HTR-8/SVneo (cell line): ENCODE results near the gene CCDC30.
A peak's percentile ranks its signal among the peaks of the same experiment; 100 is the strongest.
"Not testable (repeated sequence)": the region's sequence is repeated elsewhere in the genome, so short reads cannot be mapped to it uniquely, and the experiment has no call there.

Experiments
- DNase-seq: peaks from one replicate; pipeline ENCODE4 v3.0.0; 2011; ENCODE audit warnings: low spot score, mixed read lengths; ENCODE audit not compliant: insufficient read length
- FAIRE-seq: peaks from 2 replicates; lab custom pipeline; 2011; peaks lifted over from hg19 to GRCh38; lab: Jason Lieb, UNC

CCDC30 gene

DNA sequence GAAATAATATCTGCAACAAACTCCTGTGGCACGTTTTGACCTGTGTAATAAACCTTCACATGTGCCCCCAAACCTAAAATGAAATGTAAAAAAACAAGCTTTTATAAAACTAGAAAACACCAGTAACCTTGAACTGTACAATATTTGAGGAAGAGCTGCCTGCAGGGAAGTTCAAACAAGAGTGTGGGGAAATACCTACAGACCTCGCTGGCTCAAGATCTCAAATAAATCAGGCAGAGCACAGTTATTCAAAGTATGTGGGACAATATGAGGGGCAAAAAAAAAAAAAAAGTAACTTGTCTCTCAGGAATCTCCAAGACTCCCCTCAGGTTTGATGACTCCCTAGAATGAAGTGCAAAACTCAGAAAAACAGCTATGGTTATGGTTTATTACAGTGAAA lies 157.2 kb downstream of the CCDC30 start:
- FAIRE-seq, result no peak
- DNase-seq, result no peak

DNA sequence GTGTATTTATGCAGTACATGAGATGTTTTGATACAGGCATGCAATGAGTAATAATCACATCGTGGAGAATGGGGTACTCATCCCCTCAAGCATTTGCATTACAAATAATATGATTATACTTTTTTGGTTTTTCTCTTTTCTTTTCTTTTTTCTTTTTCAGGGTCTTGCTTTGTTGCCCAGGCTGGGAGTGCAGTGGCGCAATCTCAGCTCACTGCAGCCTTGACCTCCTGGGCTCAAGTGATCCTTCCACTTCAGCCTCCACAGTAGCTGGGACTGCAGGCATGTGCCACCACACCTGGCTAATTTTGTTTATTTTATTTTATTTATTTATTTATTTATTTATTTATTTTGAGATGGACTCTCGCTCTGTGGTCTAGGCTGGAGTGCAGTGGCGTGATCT lies 158.1 kb downstream of the CCDC30 start:
- FAIRE-seq, DNase-seq: not testable (repeated sequence)

DNA sequence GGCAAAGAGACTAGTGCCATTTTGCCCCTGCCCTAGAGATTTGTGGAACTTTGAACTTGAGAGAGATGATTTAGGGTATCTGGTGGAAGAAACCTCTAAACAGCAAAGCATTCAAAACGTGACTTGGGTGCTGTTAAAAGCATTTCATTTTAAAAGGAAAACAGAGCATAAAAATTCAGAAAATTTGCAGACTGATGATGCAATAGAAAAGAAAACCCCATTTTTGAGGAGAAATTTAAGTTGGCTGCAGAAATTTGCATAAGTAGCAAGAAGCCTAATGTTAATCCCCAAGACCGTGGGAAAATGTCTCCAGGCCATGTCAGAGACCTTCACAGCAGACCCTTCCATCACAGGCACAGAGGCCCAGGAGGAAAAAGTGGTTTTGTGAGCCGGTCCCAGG lies 164.1 kb downstream of the CCDC30 start:
- not testable (repeated sequence) for FAIRE-seq, DNase-seq

DNA sequence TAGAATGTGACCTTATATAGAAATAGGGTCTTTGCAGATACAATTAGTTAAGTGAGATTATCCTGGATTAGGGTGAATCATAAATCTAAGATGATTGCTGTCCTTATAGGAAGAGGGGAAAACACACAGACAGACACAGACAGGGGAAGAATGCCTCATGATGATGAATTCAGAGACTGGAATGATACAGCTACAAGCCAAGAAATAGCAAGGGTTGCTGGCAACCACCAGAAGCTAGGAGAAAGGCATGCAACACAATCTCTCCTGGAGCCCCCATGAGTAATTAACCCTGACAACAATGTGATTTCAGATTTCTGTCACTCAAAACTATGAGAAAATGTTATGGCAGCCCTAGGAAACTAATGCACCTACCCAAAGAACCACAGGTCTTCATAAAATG lies 176.0 kb downstream of the CCDC30 start:
- FAIRE-seq (no peak), DNase-seq (no peak)

DNA sequence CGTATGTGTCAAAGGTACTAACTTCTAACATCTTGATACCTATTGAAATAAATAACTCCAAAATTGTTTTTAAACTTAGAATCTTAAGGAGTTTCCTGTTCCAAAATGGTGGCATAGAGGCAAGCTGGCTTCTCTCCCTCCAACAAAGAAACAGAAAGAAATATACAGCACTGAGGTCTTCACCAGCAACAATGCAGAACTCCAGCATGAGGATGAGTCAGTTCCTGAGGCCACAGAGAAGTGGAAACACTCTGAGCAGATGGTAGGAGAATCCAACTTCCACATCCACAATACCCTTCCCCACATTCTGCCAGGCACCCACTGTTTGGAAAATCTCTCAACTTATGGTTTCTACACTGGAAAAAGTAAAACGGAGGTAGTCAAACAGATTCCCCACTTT lies 183.0 kb downstream of the CCDC30 start:
- DNase-seq, result no peak
- no peak for FAIRE-seq

DNA sequence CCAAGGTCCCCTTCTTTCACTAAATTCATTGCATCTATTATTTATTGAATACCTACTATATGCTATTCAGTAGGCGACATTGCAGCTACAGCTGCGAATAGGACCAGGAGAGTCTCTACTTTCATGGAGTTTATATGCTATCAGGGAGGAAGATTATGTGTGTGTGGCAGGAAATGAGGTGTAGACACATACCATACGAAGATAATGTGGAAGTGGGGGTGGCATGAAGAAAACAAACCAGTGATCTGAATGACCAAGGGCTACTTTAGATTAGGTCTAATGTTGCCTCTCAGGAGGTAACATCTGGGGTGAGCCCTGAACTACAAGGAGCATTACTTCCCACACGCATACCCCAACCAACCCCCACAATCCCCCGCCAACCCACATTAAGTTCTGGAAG lies 194.1 kb downstream of the CCDC30 start:
- DNase-seq (no peak), FAIRE-seq (no peak)

DNA sequence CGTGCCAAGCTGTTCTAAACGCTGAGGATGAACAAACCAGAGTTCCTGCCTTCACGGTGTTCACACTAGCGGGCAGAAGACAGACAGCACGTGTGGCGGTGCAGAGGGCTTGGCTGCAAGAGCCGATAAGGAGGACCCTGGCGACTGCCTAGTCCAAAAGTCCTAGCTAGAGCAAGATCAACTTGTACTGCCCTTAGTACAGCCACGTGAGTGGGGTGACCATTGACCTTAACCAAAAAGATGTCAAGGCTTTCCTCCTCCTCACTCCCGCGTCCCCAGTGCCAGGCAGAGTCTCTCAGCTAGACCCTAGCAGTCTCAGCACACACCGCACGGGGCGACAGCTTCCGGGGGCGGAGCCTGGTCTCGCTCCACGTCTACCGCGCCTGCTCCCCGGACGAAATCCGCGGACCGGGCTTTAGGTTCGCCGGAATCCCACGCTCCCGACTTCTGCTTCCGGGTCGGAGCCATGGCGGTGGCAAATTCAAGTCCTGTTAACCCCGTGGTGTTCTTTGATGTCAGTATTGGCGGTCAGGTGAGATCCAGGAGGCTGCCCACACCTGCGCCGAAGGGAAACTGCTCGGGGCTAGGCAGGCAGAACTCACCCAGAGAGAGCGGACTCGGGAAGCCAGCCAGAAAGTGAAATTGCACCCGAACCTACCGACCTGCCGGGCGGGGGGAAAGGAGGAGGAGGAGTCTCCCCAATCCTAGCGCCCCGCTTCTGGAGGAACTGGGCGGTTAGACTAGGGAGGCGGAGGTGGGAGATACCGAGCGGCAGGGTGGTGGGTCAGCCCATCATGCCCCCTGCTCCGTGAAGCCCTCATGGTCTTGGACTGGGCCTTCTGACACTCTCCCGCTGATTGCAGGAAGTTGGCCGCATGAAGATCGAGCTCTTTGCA lies 195.1 kb downstream of the CCDC30 start, which contains the start of gene PPIH:
Gene PPIH (plus strand): TSS at position 443 of the 896 bp plus-strand sequence. CDS start 24 bp downstream, at position 467.
- peak; percentile 93 for DNase-seq
- FAIRE-seq, result peak; percentile 66

DNA sequence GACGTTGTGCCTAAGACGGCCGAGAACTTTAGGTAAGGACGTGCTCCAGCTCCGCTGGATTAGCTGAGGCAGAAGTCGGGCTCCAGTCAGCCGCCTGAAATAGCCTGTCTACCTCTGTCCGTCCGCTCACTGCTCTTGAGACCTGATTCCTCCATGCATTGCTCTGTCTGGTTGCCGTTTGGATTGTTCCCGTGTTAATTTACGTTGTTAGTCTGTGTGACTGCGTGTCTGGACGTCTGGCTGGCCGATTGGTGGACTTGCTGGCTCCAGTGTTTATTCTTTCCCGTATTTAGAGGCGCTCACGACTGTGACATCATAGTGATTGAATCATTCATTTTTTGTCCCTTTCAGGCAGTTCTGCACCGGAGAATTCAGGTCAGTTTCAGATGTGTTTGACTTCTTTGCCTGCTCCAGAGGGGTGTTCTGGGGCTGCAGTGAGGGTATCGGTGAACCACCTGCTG lies 195.8 kb downstream of the CCDC30 start:
- DNase-seq (no peak), FAIRE-seq (no peak)

DNA sequence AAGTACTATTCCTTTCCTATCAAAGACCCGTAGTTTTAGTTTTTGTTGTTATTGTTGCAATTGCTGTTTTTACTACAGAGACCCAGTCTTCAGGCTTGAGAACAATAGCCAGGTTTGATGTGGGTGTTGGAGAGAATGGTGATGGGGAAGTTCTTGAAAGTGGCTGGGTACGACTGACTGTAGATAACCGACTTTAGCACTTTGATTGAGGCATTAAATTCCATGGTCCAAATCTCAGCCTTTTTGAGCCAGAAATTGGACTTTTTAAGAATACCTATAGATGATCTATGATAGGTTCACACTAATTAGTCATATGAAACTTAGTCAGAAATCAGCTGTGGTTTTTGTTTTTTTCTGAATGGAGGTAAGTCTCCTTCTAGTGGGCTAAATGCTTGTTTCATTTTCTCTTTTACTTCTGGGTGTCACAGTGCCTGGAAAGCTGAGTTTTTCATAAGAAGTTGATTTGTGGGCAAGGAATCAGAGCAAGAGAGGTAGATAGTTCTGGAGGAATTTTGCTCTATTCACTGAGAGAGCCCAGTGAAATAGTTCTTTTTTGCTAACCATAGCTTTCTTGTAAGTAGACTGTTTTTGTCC lies 197.9 kb downstream of the CCDC30 start:
- DNase-seq (no peak), FAIRE-seq (no peak)

DNA sequence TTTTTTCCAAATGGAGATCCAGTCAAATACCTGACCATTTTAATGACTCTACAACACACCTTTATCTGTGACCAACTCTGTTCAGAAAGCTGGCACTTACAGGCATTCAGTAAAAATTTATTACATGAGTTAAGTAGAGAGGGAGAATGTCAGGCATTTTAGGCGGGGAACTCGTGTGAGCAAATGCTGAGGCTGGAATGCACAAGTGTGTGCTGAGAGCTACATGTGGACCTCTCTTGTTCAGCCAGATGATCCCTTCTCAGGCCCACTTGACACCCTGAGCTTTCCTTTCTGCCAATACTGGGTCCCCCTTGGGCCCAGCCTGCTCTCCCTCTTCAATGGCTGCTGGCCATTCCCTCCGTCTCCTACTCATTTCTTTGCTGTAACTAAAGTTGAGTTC lies 206.8 kb downstream of the CCDC30 start:
- FAIRE-seq (no peak), DNase-seq (no peak)

DNA sequence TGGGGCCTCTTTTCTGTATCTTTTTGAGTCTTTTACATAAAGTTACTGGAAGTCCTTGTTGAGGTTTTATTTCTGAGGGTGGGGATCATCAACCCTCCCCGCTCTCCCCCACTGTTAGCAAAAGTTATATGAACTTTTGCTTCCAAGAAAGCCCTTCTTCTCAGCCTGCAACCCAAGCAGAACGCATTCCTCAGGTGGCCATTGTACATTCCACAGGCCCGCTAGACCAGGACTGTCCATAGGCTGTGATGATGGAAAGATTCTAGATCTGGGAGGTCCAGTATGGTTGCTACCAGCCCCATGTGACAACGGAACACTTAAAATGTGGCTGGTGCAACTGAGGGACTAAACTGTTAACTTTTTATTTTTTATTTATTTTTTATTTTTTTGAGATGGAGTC lies 207.3 kb downstream of the CCDC30 start:
- no peak for FAIRE-seq
- DNase-seq, result no peak

DNA sequence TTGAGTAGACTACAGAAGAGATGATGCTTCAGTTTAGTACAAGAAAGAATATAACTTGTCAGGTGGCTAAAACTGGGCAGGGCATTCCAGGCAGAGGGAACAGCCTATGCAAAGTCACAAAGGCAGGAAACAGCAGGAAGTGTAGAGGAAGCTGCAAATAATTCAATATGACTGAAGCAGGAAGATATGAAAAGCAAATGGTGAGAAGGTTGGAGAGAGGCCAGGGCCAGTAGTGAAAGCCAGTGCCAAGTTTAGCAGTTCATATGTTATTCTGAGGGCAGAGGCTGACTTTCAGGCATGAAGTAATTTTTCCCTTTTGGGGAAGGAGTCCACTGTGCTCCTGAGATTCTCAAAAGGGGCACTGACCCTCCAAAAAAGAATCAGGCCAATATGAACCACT lies 211.1 kb downstream of the CCDC30 start:
- FAIRE-seq, result no peak

DNA sequence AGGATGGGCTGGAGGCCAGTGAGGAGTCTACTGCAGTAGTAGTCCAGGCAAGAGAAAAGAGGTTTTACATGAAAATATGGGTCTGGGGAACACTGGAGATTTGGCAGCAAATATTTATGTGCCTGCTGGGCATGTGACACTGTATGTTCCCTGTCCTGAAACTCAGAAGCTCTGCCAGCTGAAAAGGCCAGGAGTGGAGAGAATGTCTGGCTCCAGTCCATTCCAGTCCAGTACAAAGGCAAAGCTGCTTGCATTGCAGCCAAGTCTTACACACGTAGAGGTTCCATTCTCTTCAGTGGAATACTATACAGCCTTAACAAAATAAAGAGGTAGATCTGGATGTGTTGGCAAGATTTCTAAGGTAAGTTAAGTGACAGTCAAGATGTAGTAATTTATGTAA lies 211.6 kb downstream of the CCDC30 start:
- FAIRE-seq (no peak), DNase-seq (no peak)

More for the DNA sequence above, 211.1 kb downstream of the CCDC30 start:
- no peak for DNase-seq

DNA sequence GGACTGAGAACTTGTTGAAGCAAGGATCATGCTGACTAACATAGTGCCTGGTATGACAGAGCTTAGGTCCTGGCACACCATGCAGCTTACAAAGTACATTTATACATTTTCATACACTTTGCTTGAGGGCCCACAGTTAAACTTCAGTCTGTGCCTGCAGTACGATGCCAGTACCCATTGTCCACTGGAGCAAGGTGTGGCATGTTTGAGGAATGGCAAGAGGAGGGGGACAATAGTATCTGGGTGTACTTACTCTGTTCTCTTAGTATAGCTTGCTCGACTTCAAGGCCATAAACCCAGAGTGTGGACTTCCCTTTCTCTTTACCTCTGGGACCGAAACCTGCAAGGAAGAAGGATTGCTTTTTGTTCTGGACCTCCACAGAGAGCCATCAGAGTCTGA lies 212.4 kb downstream of the CCDC30 start:
- DNase-seq, result no peak
- no peak for FAIRE-seq

DNA sequence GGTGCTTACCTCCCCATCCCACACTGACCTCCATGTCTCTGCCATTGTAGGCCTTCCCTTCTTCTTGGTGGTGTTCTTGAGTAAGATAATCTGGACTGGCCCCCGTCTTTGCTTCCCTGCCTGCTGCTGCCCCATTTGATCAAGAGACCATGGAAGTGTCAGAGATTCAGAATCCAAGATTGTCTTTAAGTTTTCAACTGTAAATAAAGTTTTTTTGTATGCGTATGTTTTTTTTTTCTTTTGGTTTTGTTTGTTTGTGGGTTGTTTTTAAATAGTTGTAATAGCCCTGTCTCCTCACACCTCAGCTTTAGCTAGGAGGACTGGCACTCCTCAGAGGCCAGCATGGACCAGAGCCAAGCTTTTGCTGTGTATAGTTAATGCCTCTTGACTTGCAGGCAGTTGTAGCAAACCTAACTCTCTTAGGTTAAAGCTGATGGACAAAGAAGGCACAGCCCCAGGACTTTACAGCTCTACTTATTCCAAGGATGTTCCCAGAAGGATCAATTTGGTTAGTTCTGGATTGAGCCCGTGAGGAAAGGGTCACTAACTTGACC lies 213.5 kb downstream of the CCDC30 start:
- DNase-seq, result no peak
- FAIRE-seq, result no peak

DNA sequence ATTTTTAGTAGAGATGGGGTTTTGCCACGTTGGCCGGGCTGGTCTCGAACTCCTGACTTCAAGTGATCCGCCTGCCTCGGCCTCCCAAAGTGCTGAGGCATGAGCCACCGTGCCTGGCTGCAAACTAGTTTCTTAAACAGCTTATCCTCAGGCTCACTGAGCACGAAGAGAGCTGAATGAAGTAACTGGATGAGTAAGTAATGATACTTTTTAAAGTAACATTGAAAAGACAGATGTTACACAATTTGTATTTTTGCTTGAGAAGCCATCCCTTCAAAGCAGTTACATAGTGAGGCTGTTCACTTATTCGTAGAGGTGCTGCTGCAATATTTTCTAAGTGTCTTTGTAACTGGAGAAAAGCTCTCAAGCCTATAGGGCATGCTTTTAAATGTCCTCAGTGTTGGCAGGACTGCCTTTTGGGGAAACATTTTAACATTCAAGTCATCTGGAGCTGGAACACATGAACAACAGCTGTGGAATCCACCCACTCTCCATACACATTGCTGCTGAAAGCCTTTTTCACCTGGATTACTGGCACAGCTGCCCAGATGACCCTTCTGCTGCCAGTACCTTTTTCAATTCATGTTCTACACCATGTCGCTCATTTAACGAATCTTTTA lies 216.4 kb downstream of the CCDC30 start:
- FAIRE-seq (no peak), DNase-seq (no peak)

DNA sequence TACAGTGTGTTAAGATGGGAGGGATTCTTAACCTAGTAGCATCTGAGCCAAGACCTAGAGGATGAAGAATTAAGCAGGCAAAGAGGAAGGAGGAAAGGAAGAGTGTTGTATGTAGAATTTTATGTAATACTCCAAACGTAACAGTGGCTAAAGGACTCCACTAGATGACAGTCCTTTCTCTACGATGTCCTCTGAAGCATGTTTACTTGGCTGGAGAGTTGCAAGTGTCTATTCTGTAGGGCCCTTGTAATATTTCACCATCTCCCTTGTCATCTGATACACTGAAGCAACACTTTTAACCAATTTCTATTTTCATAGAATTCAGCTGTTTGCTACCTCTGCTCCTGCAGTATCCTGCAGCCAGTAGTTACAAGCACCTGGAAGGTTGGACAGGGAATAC lies 217.0 kb downstream of the CCDC30 start:
- FAIRE-seq (no peak), DNase-seq (no peak)

DNA sequence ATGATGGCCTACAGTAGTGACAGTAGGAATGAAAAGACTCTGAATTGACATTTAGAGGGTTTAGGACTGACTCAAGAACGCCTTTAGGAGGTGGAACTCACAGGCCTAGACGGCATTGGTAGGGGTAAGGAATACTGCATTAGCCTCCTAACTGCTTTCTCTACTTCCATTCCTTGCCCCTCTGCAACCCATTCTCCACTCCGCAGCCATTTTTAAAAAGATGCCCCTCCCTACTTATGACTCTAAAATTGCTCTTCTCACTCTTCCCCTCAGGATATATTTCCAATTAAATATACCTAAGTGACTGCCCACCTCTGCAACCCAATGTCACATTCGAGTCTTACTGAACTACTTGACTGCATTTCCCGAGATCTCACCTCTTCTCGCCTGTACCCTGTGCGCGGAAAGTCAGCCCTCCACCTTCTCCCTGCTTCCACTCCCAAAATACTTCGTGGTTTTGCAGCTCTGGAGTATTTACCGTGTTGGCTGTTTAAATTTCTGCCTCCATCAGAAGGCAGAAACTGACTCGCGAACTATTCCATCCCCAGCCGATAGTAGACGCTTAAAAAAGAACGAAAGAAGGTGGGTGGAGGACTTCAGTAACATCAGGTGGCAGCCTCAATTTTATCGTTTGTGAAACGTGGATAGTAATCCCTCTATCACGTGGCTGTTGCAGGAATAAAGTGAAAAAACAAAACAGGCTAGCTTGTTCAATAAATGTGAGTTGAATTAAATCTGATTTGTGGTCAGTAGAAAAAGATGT lies 218.0 kb downstream of the CCDC30 start:
- FAIRE-seq, result no peak
- no peak for DNase-seq

DNA sequence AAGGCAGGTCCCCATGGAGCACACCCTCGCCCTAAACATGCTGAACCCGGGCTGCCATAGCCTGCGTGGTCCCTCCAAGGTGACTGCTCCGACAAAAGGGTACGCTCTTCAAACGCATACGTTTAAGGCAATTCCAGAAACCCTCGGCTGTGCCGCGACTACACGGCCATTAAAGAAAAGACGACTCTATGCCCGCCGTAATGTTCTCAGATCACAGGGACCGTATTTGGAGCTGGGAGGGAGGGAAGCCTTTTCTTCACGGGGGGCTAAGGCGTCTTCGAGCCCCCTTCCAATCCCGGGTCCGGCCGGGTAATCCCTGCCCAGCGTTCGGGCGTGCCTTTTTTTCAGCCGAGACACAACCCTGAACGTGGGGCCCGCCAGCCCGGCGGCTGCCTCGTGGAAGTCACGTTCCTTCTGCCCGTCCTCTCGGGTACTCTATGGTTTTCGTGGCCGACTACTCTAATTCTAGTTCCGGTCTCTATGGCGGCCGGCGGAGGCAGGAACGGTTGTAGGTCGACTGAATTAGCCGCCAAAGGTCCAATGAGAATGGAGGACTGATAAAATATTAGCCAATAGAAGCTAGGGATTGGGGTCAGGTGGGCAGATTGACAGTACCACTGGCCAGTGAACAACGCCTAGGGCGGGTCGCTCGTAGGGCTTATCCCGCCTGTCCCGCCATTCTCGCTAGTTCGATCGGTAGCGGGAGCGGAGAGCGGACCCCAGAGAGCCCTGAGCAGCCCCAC lies 218.8 kb downstream of the CCDC30 start, which contains the start of gene YBX1:
Gene YBX1 (plus strand): TSS at position 678 of the 743 bp plus-strand sequence. CDS start 148 bp downstream, outside the sequence.
- DNase-seq (peak; percentile 98), FAIRE-seq (no peak)
